GM18951 (cell line): ENCODE data around the gene MMP10.

Experiments used
- POLR2A ChIP-seq: IDR thresholded peaks from 4 replicates; pipeline ENCODE4 v1.6.1; 2011; ENCODE audit warnings: mild to moderate bottlenecking; ENCODE audit not compliant: insufficient read length, insufficient read depth; ENCODE audit errors: extremely low read depth
- in situ Hi-C: fragments of 300-500 bp; cut with MboI; formaldehyde crosslinking; loops from one replicate; pipeline ENCODE4 v1.12.0; 2022; ENCODE audit warnings: low sequenced_read_pairs, mixed read lengths, inconsistent platforms; ENCODE audit not compliant: unreplicated experiment

Gene MMP10

DNA sequence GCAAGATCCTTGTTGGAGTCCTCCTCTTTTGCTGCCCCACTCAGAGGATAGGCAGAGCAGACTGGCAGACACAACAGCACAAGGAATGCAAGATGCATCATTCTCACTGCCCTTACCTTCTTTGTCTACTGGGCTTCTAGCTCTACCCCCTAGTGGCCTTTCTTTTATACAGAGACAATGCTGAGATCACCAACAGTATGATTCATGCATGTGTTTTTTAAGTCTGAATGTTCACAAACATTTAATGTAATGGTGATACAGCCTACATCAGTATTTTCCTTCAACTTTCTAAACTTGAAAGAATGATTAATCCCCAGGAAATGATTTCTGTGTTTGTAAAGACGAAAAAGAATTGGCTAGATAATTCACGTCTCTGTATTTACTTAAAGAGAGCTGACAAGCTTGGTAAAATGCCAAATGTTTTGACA is at the start of gene MMP10:
Gene MMP10, minus strand, starts transcription at position 138 of the 428 bp plus-strand sequence. Its CDS starts 37 bp downstream, at position 101.
- in situ Hi-C loops, result no loop called here

DNA sequence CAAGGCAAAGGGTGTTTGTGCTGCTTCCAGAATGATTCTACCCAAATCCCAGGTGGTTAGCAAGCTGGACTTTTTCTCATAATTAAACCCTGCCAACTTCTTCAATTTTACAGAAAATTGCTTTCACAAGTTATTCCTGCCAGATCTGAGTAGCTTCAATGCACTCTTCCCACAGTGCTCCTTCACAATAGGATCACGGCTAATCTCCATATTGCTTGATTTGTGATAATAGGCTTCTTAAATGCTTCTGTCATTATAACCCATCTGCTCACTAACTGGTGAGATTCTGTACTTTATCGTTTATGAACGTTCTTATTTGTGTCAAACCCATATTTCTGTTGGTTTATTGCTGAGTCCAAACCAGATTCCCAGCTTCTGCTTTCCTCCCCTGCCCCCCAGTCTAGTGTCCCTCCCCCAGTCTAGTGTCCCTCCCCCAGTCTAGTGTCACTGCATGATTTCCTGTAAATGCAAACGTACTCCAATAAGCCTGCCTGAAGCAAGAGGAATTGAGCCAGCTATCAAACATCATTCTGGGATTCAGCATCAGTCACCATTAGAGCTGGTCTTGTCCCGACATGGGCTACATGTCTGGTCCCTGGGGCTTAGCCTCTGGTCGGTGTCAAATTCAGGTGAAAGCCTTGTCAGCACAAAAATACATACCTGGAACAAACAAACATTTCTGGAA is 49.0 kb upstream of the MMP10 start:
- TF ChIP-seq POLR2A, result no peak
- in situ Hi-C loops, result no loop called here

More for the DNA sequence above, at the start of gene MMP10:
- no peak for TF ChIP-seq POLR2A

DNA sequence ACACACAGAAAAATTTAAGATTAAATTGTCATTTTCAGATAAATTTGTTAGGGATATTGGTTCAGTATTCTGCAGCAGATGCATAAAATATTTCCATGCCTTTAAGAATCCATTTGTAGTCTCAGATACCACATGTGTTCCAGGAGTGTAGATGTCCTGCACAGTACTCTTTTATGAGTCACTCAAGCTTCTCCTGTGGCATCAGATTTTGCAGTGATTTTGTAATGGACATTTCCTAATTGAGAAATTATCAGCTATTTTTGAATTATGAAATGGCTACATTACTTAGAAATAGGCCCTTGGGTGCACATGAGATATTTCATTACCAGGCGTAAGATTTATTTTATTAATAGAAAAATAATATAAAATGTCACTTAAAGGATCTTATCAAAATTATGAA is 44.1 kb upstream of the MMP10 start:
- in situ Hi-C loops, result no loop called here

DNA sequence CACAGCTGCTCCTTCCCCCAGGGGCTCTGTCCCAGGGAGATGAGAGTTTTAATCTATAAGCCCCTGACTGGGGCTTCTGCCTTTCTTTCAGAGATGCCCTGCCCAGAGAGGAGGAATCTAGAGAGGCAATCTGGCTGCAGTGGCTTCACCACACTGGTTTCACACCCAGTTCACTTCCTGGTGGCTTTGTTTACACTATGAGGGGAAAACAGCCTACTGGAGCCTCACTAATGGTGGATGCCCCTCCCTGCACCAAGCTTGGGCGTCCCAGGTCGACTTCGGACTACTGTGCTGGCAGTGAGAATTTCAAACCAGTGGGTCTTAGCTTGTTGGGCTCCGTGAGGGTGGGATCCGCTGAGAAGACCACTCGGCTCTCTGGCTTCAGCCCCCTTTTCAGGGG is 39.1 kb upstream of the MMP10 start:
- in situ Hi-C loops, result no loop called here
- TF ChIP-seq POLR2A, result no peak

More for the DNA sequence above, 44.1 kb upstream of the MMP10 start:
- no peak for TF ChIP-seq POLR2A

DNA sequence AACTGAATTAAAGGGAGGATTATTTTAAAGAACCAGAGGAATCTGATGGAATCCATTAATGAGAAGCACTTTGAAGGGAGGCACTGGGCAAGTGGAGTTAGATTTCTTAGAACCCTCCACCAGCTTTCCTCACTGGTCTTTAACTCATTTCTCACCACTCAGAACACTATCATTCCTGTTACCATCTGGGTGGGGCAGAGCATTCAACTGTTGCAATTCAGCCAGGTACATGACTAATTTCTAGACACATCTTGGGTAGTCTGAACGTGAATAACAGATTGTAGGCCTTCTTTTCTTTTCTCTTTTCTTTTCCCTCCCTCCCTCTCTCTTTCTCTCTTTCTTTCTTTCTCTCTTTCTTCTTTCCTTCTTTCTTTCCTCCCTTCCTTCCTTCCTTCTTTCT is 33.1 kb upstream of the MMP10 start:
- no peak for TF ChIP-seq POLR2A
- in situ Hi-C loops, result no loop called here

DNA sequence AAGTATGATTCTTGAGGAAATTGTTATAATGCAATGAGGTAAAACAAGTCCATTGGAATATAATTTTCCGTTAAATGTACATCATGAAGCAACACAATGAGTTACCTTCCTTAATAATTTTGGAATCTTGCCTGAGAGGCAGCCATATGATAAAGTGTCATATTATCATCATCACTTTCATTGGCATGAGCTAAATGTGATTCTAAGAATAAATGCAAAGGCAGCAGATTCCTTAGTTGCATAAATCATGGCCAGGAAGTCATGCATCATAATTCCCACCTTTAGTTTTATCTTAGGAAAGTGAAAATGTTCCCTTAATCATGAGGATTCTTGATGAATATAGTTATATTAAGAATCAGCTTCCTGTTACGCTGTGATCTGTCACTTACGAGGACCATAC is 31.8 kb upstream of the MMP10 start:
- in situ Hi-C loops, result no loop called here
- no peak for TF ChIP-seq POLR2A

DNA sequence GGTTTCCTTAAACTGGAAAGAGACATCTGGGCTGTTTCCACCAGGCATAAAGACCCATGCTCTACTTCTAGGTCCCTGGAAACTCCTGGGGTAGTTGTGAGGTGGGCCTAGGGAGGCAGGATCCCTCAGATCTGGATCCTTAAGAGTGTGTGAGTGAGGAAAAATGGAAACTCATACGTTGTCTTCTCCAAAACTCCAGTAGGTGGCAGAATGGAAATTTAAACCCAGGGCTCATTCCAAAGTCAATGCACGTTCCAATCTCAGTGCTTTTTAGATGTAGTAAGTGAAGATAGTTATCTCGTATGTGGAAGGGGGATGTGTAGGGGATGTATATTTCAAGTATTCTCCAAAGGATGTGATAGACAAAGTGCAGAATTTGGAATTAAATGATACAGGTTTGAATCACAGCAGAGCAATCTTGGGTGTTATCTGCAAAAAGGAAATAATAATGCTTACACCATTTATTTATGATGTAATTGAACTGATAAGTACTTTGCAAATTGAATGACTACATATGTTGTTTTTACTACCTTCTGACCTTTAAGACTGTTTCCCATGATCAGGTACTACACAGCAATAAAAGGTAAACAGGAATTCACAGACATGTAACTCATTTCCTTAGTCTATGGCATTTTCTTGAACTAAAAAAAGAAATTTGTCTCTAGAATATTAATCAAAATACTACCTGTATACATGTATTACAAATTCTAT is 30.7 kb upstream of the MMP10 start:
- in situ Hi-C loops, result no loop called here
- no peak for TF ChIP-seq POLR2A

DNA sequence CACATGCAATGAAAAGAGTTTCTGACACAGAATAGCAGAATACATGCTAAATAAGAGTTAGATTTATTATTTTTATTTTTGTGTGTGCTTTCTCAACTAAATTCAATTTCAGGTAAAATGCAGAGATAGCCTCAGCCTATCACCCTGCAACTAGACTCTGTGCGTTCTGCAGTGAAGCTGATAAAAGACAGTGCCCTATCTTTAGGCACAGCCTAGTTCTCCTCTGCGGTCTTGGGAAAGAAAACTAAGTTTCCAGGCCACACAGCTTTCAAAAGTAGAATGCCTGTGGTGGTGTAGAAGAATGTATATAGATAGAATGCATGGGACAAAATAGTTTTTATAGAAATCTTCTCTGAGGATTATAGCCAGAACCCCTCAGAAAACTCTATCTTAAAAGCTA is 29.5 kb upstream of the MMP10 start:
- in situ Hi-C loops, result no loop called here
- TF ChIP-seq POLR2A, result no peak

DNA sequence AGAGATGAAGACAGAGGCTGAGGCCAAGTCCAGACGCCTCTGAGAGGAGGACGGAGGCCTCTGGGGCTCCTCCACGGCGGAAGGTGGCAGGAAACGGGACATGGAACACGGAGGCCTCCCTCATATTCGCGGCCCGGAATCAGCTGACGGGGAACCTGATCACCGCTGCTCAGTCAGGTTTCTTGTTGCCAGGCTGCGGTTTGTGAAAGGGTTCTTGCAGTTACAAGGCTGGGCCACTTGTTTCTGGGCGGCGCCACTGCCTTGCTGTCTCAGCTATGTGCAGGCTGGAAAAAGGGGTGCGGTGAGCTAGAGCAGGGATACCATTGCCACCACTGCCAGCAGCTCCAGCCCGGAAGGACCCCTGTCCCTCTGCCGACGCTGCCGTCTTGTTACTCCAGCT is 27.5 kb upstream of the MMP10 start:
- no peak for TF ChIP-seq POLR2A
- in situ Hi-C loops, result no loop called here

DNA sequence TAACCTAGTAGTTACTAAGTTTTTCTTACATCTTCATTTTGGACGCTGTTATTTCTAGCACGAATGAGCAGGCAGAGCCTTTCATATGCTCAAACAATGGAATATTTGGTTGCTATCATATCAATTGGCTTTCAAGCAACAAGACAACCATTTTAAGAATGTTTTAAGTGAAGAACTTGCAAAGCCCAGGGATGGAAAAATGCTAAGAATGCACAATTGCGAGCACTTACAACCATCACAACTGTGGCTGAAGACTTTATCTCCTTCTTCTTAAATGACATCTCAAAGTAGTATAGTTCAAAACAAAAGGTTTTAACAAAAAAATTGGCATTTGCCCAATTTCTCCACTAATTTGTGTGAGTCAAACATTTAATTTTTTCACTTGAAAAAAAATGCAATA is 25.9 kb upstream of the MMP10 start:
- TF ChIP-seq POLR2A, result no peak
- in situ Hi-C loops, result no loop called here

DNA sequence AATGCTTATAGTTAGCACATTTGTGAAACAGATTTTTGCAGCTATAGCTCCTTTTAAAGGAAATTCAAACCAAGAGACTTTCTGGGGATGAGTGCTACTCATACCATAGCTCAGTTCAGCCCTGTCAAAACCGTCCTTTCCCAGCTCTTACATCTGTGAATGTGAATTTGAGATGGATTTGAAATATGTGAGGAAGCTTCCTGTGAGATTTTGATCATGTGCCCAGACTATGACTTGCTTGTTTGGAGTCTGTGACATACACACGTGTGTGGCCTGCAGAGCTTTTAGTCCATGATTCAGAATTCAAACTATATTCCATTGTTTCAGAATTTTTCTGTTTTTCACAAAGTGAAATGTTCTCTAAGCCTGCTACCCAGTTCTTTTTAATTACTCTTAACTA is 21.9 kb upstream of the MMP10 start:
- in situ Hi-C loops, result no loop called here

DNA sequence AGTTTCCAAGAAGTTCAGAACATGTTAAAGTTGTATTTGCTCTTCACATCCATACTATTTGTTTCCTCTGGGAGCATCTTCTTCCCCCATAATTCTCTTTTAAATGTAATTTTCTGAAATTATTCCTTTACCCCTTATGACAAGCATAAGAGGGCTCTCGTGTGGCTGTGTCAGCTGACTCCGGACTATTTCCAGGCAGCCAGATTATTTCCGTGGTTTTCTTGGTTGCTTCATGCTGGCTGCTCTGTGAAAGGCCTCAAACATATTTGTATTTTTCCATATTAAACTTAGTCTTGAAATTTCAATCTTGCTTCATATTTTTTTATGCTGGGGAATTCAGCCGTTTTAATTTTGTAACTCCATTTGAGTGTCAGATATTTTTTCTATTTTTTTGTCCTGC is 20.3 kb upstream of the MMP10 start:
- no peak for TF ChIP-seq POLR2A
- in situ Hi-C loops, result no loop called here

More for the DNA sequence above, 21.9 kb upstream of the MMP10 start:
- TF ChIP-seq POLR2A, result no peak

DNA sequence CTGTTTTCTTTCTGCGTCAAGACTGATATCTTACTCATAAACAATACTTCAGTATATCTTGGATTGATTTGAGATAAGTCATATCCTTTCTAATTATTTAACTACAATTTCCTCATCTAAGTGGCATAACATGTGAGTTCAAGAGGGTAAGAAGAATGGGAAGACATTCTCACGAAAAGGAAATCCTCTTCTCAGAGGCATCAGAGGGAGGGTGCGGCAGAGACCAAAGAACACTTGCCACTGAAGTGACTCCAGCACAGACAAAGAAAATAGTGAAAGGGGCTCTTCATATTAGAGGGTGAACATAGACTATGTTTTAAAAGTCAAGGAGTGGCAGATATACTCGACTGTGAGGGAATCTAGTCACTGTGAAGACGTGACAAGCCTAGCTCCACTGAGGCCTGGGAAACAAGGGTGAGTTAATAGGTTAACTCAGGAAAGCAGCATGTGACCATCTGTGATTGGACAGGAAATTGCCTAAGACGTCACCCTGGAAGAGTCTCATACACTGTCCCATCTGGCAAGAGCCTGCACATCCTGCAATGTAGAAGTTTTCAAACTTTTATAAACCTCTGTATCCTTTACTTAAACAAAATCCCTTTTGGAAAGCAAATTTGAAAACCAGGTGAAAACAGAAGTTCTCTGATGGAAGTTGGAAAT is 19.4 kb upstream of the MMP10 start:
- TF ChIP-seq POLR2A, result no peak
- in situ Hi-C loops, result no loop called here

DNA sequence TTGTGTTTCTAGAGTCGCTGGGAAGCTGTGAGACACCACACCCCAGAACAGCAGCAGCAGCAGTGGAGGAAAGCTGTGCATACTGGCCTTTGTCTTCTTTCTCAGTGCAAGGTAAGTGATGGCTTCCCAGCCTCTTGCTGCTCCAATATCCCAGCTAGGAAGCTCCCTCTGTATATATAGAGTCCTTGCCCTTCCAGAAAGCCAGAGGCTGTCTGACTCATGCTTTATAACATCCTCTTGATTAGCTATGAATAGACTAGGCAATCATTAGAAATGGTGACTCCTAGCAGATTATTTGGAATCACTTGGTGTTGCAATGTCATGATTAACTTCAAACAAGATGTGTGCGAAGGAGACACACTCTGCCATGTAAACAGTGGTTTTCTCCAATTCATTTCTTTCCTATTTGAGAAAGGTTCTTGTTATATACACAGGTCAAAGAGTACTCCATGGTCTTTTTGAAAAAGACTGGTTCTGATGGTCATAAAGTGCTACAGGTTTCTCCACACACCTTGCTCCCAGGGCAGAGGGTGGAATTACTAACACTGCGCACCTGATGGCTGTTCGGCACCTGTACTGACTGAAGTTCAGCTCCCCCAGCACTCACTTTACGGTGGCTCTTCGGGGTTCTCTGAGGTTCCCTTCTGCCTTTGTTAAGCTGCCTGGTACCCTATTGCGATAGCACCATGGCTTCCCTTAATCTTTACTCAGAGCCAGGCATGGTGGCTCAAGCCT is 17.8 kb upstream of the MMP10 start, which contains the start of gene MMP1:
Gene MMP1, minus strand, starts transcription at position 149 of the 735 bp plus-strand sequence. Its CDS starts 68 bp downstream, at position 81.
- no peak for TF ChIP-seq POLR2A
- in situ Hi-C loops, result no loop called here
